Keratinocyte (primary cell): ENCODE results near the gene SLC44A3. TPM values are rescaled to one million over a fixed set of nuclear protein-coding genes. Genes with fewer than 3 reads are reported as not detected.

Experiments
- DNase-seq: peaks from one replicate; pipeline ENCODE4 v3.0.0-alpha.2; 2011; ENCODE audit warnings: low read depth, missing footprints, low spot score
- FAIRE-seq: peaks from 2 replicates; lab custom pipeline; 2011; peaks lifted over from hg19 to GRCh38; lab: Jason Lieb, UNC
- H2AFZ ChIP-seq: 2 replicates; pipeline ENCODE4 v1.6.0; 2012; ENCODE audit warnings: low read length, control low read depth, inconsistent platforms; ENCODE audit not compliant: control insufficient read depth
- H3K27ac ChIP-seq: 2 replicates; pipeline ENCODE4 v1.5.1; 2011; ENCODE audit warnings: low read length; ENCODE audit not compliant: control insufficient read depth, insufficient read depth
- H3K27me3 ChIP-seq: 3 replicates; pipeline ENCODE4 v1.6.0; 2011; ENCODE audit warnings: low read length; ENCODE audit not compliant: control insufficient read depth, insufficient read depth; ENCODE audit errors: extremely low read depth
- H3K36me3 ChIP-seq, 2 experiments: 2 replicates in 1 of 2; 3 replicates in 1 of 2; pipeline ENCODE4 v1.5.1; 2011; ENCODE audit warnings: low read length in 2 of 2, mild to moderate bottlenecking in 1 of 2; ENCODE audit not compliant: control insufficient read depth in 2 of 2, insufficient read depth in 2 of 2; ENCODE audit errors: extremely low read depth in 1 of 2
- H3K4me1 ChIP-seq: 3 replicates; pipeline ENCODE4 v1.5.1; 2011; ENCODE audit warnings: low read length; ENCODE audit not compliant: control insufficient read depth, insufficient read depth; ENCODE audit errors: extremely low read depth
- H3K4me2 ChIP-seq: 3 replicates; pipeline ENCODE4 v1.6.0; 2011; ENCODE audit warnings: low read depth, low read length; ENCODE audit not compliant: control insufficient read depth, insufficient read depth; ENCODE audit errors: extremely low read depth
- H3K4me3 ChIP-seq, 3 experiments: fragments of 200-600 bp in 1 of 3; sonication (generic) in 1 of 3; 2 replicates in 2 of 3; 3 replicates in 1 of 3; pipeline ENCODE4 v1.5.1; 2011 to 2016; ENCODE audit warnings: low read length in 3 of 3, mild to moderate bottlenecking in 3 of 3, control low read depth in 2 of 3, inconsistent platforms in 1 of 3, low read depth in 1 of 3, mixed read lengths in 1 of 3, mixed run types in 1 of 3, moderate library complexity in 1 of 3; ENCODE audit not compliant: control insufficient read depth in 2 of 3, insufficient read depth in 2 of 3; ENCODE audit errors: extremely low read depth in 1 of 3
- H3K79me2 ChIP-seq: 2 replicates; pipeline ENCODE4 v1.6.0; 2012; ENCODE audit warnings: low read length; ENCODE audit not compliant: control insufficient read depth, insufficient read depth
- H3K9ac ChIP-seq: 3 replicates; pipeline ENCODE4 v1.6.0; 2011; ENCODE audit warnings: low read length; ENCODE audit not compliant: control insufficient read depth, insufficient read depth; ENCODE audit errors: extremely low read depth
- H3K9me1 ChIP-seq: 3 replicates; pipeline ENCODE4 v1.6.0; 2011; ENCODE audit warnings: low read length; ENCODE audit not compliant: control insufficient read depth, insufficient read depth; ENCODE audit errors: extremely low read depth
- H3K9me3 ChIP-seq: 2 replicates; pipeline ENCODE4 v1.5.1; 2012; ENCODE audit warnings: low read depth, low read length; ENCODE audit not compliant: control insufficient read depth
- H4K20me1 ChIP-seq: 3 replicates; pipeline ENCODE4 v1.6.0; 2011; ENCODE audit warnings: low read length; ENCODE audit not compliant: control insufficient read depth, insufficient read depth; ENCODE audit errors: extremely low read depth
- CTCF ChIP-seq, 3 experiments: IDR thresholded peaks in 1 of 3; conservative IDR thresholded peaks in 1 of 3; optimal IDR thresholded peaks in 1 of 3; 2 replicates in 2 of 3; 3 replicates in 1 of 3; pipeline versions ENCODE3 to v1.5.1; 2011; ENCODE audit warnings: low read length in 3 of 3, mild to moderate bottlenecking in 3 of 3, moderate library complexity in 2 of 3, control low read depth in 1 of 3, inconsistent platforms in 1 of 3; ENCODE audit not compliant: insufficient read depth in 2 of 3; ENCODE audit errors: extremely low read depth in 1 of 3
- EZH2 ChIP-seq: IDR thresholded peaks from one replicate; pipeline ENCODE4 v1.6.1; 2012; ENCODE audit warnings: inconsistent platforms, mild to moderate bottlenecking, low read length, moderate library complexity
- dilution Hi-C: fragments of 300-500 bp; cut with MboI; formaldehyde crosslinking; loops from one replicate; pipeline ENCODE4 v1.7.0; 2020; ENCODE audit warnings: low sequenced_read_pairs; ENCODE audit not compliant: extremely low pct_ligation_motif_present
- polyA plus RNA-seq, 5 experiments: library from polyadenylated mRNA; depleted of rRNA in 3 of 5; stranded (reverse) in 3 of 5; stranded (forward) in 1 of 5; unstranded in 1 of 5; fragments of >200 nt; gene quantifications; 1 replicate in 1 of 5; 2 replicates in 3 of 5; 3 replicates in 1 of 5; pipeline versions ENCODE4 v1.2.1 to v1.2.3, GENCODE V29; 2011 to 2012; ENCODE audit warnings: missing spikeins in 2 of 5, low read depth in 1 of 5, low replicate concordance in 1 of 5

SLC44A3 gene
- polyA plus RNA-seq, 1 donor (not counting 4 experiments of a cell fraction or from before 2014, with no cell fraction given): 7.3 TPM

- no peak for DNase-seq
- dilution Hi-C loops: no loop called here
- no peaks in the 10 kb centered on the region for H3K9me1 ChIP-seq
- H3K36me3 ChIP-seq: no peaks in the 10 kb centered on the region
- H3K27ac ChIP-seq: no peak overlapping the region
- peak overlapping the region; percentile 20 for H3K4me2 ChIP-seq
- H4K20me1 ChIP-seq: no peaks in the 10 kb centered on the region
- no peaks in the 10 kb centered on the region for H3K79me2 ChIP-seq
- H3K9me3 ChIP-seq: no peaks in the 10 kb centered on the region
- H3K4me1 ChIP-seq: peaks cover 14% of the 10 kb centered on the region
- TF ChIP-seq EZH2 (no peak), CTCF (optimal IDR thresholded peaks at IDR 0.05 in 1 of 3, IDR thresholded peaks at IDR 0.05 in 1 of 3, conservative IDR thresholded peaks at IDR 0.05 in 1 of 3; ENCODE audit: extremely low read depth in 1 of 3, insufficient read depth in 2 of 3, low read length in 3 of 3) (peak in 1 of 3 experiments; percentile 19)
- no peaks in the 10 kb centered on the region for H3K27me3 ChIP-seq
- H2AFZ ChIP-seq: peak overlapping the region; percentile 11
- no peak overlapping the region for H3K9ac ChIP-seq
- no peak overlapping the region for H3K4me3 ChIP-seq
- FAIRE-seq: peak; percentile 75
Measured at GRCh38 chr1:94792473-94793295, 27.5 kb upstream of the SLC44A3 start.

DNA sequence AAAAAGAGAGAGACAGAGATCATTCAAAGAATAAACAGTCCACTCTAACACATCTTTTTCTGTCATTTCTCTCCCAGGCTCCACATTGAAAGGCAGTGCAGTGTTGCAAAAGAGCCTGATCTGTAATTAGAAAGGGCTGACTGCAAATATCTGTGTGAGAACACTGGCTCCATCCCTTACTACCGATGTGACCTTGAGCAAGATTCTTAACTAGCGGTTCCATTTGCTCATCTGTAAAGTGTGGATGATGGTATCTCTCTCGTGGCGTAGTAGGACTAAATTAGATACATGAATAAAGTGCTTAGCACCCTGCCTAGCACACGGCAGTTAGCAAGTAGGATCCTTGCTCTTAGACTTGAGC lies 26.9 kb upstream of the SLC44A3 start:
- H3K27me3 ChIP-seq: no peaks in the 10 kb centered on the region
- no peaks in the 10 kb centered on the region for H4K20me1 ChIP-seq
- no peak overlapping the region for H2AFZ ChIP-seq
- TF ChIP-seq CTCF (optimal IDR thresholded peaks at IDR 0.05 in 1 of 3, IDR thresholded peaks at IDR 0.05 in 1 of 3, conservative IDR thresholded peaks at IDR 0.05 in 1 of 3; ENCODE audit: extremely low read depth in 1 of 3, insufficient read depth in 2 of 3, low read length in 3 of 3) (no peak), EZH2 (no peak)
- DNase-seq (no peak), FAIRE-seq (no peak)
- H3K4me2 ChIP-seq: no peak overlapping the region
- no peaks in the 10 kb centered on the region for H3K9me1 ChIP-seq
- peaks cover 14% of the 10 kb centered on the region for H3K4me1 ChIP-seq
- H3K4me3 ChIP-seq: no peak overlapping the region
- H3K9ac ChIP-seq: no peak overlapping the region
- dilution Hi-C loops: no loop called here
- H3K27ac ChIP-seq: no peak overlapping the region
- H3K79me2 ChIP-seq: no peaks in the 10 kb centered on the region
- no peaks in the 10 kb centered on the region for H3K36me3 ChIP-seq
- H3K9me3 ChIP-seq: no peaks in the 10 kb centered on the region
